ENCODE results near the gene CDH8. TPM values are rescaled to one million over a fixed set of nuclear protein-coding genes. Genes with fewer than 3 reads are reported as not detected.

Gene CDH8
- total RNA-seq, 1 experiment from 2014 or later: 2.5 TPM

DNA sequence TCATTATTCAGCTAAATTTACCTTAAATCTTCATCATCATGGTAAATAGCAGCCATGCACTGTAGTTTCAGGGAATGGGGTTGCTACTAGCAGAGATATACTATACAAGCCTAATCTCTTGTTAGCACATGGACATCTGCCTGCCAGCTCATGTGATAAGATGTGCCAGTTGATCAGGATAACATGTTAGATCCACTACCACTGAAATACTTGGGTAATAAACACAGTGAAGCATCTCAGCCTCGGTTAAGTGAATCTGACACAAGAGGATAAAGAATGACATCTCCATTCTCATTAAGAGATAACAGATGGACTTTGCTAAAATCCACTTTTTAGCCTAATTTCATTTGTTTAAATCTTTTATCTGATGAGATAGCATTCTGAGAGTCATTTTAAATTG lies 256.1 kb downstream of the CDH8 start:
- no peak overlapping the region for H3K9ac ChIP-seq (ENCODE audit: low read length)
- H3K4me1 ChIP-seq (ENCODE audit: control insufficient read depth in 1 of 2, insufficient read depth in 2 of 2, low read length in 2 of 2): no peaks in the 10 kb centered on the region
- no peaks in the 10 kb centered on the region for H3K9me2 ChIP-seq (ENCODE audit: insufficient read depth)
- intact Hi-C loops (cut with micrococcal nuclease): no loop called here
- no peak for DNase-seq (ENCODE audit: low read depth, low spot score)
- ChIA-PET POLR2A (no interaction called here), RAD21 (ENCODE audit: low non-redundant PET in 1 of 2, low total read pairs in 2 of 2, uncharacterized antibody in 2 of 2, unreplicated experiment in 2 of 2) (no interaction called here), CTCF (no interaction called here)
- no peaks in the 10 kb centered on the region for H3K36me3 ChIP-seq (ENCODE audit: control insufficient read depth in 1 of 2, insufficient read depth in 2 of 2, low read length in 2 of 2)
- BruUV-seq (replicated peaks): no TSS peak
- no peak overlapping the region for H3K27ac ChIP-seq (ENCODE audit: low read depth, low read length)
- H3K4me2 ChIP-seq (ENCODE audit: low read length): no peak overlapping the region
- TF ChIP-seq ELF1 (IDR thresholded peaks at IDR 0.05; ENCODE audit: borderline replicate concordance, low read depth): no peak
- no peaks in the 10 kb centered on the region for H3K27me3 ChIP-seq (ENCODE audit: insufficient read depth, low read length)
- H3K9me3 ChIP-seq (ENCODE audit: control insufficient read depth in 1 of 2, insufficient read depth in 1 of 2, low read depth in 1 of 2, low read length in 2 of 2): peaks cover 7 to 15% of the 10 kb centered on the region in 2 experiments; a peak in 2 of 4 replicates
- no peak for ATAC-seq
- H2AFZ ChIP-seq (ENCODE audit: low read depth, low read length, poor library complexity, severe bottlenecking): no peak overlapping the region
- H4K20me1 ChIP-seq (ENCODE audit: insufficient read depth): no peaks in the 10 kb centered on the region
- H3K4me3 ChIP-seq (replicated peaks in 1 of 2; ENCODE audit: low read depth in 1 of 2, low read length in 2 of 2): no peak overlapping the region
- no peaks in the 10 kb centered on the region for H3K79me2 ChIP-seq (ENCODE audit: insufficient read depth, low read length)

DNA sequence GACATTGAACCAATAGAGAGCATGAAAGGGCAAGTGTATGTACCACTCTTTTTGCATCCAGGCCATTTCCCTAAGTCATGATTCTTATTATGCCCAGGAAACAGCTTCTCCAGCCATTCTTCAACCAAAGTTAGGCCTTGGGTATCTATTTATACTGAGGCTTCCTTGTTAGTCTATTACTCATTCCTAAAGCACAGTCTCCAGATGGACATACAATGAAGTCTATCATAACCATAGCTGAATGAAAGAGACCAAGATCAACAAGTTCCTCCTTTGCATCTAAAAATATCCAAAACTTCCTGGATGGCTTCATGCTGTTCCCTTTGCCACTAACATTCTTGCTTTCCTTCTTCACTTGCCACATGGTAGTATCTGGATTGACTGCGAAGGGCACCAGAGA lies 265.9 kb downstream of the CDH8 start:
- Histone ChIP-seq H3K4me3 (replicated peaks in 1 of 2; ENCODE audit: low read depth in 1 of 2, low read length in 2 of 2) (no peak overlapping the region), H3K9me3 (ENCODE audit: control insufficient read depth in 1 of 2, insufficient read depth in 1 of 2, low read depth in 1 of 2, low read length in 2 of 2) (peaks cover 20 to 26% of the 10 kb centered on the region in 2 experiments; a peak in 2 of 4 replicates), H3K9me2 (ENCODE audit: insufficient read depth) (no peaks in the 10 kb centered on the region), H3K27me3 (ENCODE audit: insufficient read depth, low read length) (no peaks in the 10 kb centered on the region), H3K79me2 (ENCODE audit: insufficient read depth, low read length) (no peaks in the 10 kb centered on the region), H3K9ac (ENCODE audit: low read length) (no peak overlapping the region), H3K36me3 (ENCODE audit: control insufficient read depth in 1 of 2, insufficient read depth in 2 of 2, low read length in 2 of 2) (no peaks in the 10 kb centered on the region), H3K4me1 (ENCODE audit: control insufficient read depth in 1 of 2, insufficient read depth in 2 of 2, low read length in 2 of 2) (no peaks in the 10 kb centered on the region), H3K4me2 (ENCODE audit: low read length) (no peak overlapping the region), H3K27ac (ENCODE audit: low read depth, low read length) (no peak overlapping the region), H4K20me1 (ENCODE audit: insufficient read depth) (no peaks in the 10 kb centered on the region), H2AFZ (ENCODE audit: low read depth, low read length, poor library complexity, severe bottlenecking) (no peak overlapping the region)
- DNase-seq (ENCODE audit: low read depth, low spot score) (no peak), ATAC-seq (no peak)
- intact Hi-C loops (cut with micrococcal nuclease): no loop called here
- RAD21 ChIA-PET (ENCODE audit: low non-redundant PET in 1 of 2, low total read pairs in 2 of 2, uncharacterized antibody in 2 of 2, unreplicated experiment in 2 of 2): no interaction called here
- POLR2A ChIA-PET: no interaction called here
- BruUV-seq (replicated peaks): no TSS peak
- CTCF ChIA-PET: no interaction called here
- no peak for TF ChIP-seq YY1 (IDR thresholded peaks at IDR 0.05; ENCODE audit: extremely low read depth, insufficient replicate concordance, low read depth, low read length)
- TF ChIP-seq ELF1 (IDR thresholded peaks at IDR 0.05; ENCODE audit: borderline replicate concordance, low read depth): no peak
- TF ChIP-seq TCF7L2 (IDR thresholded peaks at IDR 0.05; ENCODE audit: borderline replicate concordance, extremely low read depth, insufficient read depth, insufficient read length): no peak
- TF ChIP-seq SIN3A (IDR thresholded peaks at IDR 0.05; ENCODE audit: low read depth): no peak
- no peak for TF ChIP-seq EGR1 (IDR thresholded peaks at IDR 0.05; ENCODE audit: low read depth)
- no peak for TF ChIP-seq EZH2 (IDR thresholded peaks at IDR 0.05)
- TF ChIP-seq, protein P1, sequence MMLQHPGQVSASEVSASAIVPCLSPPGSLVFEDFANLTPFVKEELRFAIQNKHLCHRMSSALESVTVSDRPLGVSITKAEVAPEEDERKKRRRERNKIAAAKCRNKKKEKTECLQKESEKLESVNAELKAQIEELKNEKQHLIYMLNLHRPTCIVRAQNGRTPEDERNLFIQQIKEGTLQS (IDR thresholded peaks at IDR 0.05): no peak
- no peak for TF ChIP-seq FOSL1 (IDR thresholded peaks at IDR 0.05; ENCODE audit: low read depth)
- TF ChIP-seq CBX3 (IDR thresholded peaks at IDR 0.05; ENCODE audit: low read depth): no peak
- TF ChIP-seq, protein P2, sequence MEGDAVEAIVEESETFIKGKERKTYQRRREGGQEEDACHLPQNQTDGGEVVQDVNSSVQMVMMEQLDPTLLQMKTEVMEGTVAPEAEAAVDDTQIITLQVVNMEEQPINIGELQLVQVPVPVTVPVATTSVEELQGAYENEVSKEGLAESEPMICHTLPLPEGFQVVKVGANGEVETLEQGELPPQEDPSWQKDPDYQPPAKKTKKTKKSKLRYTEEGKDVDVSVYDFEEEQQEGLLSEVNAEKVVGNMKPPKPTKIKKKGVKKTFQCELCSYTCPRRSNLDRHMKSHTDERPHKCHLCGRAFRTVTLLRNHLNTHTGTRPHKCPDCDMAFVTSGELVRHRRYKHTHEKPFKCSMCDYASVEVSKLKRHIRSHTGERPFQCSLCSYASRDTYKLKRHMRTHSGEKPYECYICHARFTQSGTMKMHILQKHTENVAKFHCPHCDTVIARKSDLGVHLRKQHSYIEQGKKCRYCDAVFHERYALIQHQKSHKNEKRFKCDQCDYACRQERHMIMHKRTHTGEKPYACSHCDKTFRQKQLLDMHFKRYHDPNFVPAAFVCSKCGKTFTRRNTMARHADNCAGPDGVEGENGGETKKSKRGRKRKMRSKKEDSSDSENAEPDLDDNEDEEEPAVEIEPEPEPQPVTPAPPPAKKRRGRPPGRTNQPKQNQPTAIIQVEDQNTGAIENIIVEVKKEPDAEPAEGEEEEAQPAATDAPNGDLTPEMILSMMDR (IDR thresholded peaks at IDR 0.05 in 2 of 3, conservative IDR thresholded peaks at IDR 0.05 in 1 of 3; ENCODE audit: borderline replicate concordance in 1 of 3, insufficient read depth in 1 of 3, low read depth in 2 of 3, low read length in 2 of 3): no peak
- TF ChIP-seq EZH2phosphoT487 (IDR thresholded peaks at IDR 0.05; ENCODE audit: borderline replicate concordance): no peak
- no peak for TF ChIP-seq ZFX (IDR thresholded peaks at IDR 0.05)
- TF ChIP-seq RAD21 (IDR thresholded peaks at IDR 0.05; ENCODE audit: low read depth): no peak
- no peak for TF ChIP-seq SP1 (IDR thresholded peaks at IDR 0.05; ENCODE audit: low read depth)
